Lower lobe of right lung (tissue), 2 donors: Measurements from ENCODE around the gene UCN2. TPM values are rescaled to one million over a fixed set of nuclear protein-coding genes. Genes with fewer than 3 reads are reported as not detected.

Experiments
- ATAC-seq, 2 donors: fragments of 200-7000 bp; cut with Tn5 transposase; one replicate each; pipeline ENCODE4 v1.9.1; 2020 to 2022; ENCODE audit warnings: mild to moderate bottlenecking in 2 of 2, moderate library complexity in 2 of 2
- DNase-seq: peaks from one replicate; pipeline ENCODE4 v3.0.0-alpha.2; 2020
- H3K27ac ChIP-seq: fragments of 200-600 bp; one replicate; pipeline ENCODE4 v1.8.0; 2022
- H3K27me3 ChIP-seq: fragments of 200-600 bp; one replicate; pipeline ENCODE4 v1.8.0; 2022; ENCODE audit warnings: low read depth
- H3K36me3 ChIP-seq: fragments of 200-600 bp; one replicate; pipeline ENCODE4 v1.8.0; 2022; ENCODE audit warnings: mild to moderate bottlenecking
- H3K4me1 ChIP-seq: fragments of 200-600 bp; one replicate; pipeline ENCODE4 v1.8.0; 2022
- H3K4me3 ChIP-seq: fragments of 200-600 bp; one replicate; pipeline ENCODE4 v1.8.0; 2022; ENCODE audit warnings: mild to moderate bottlenecking
- H3K9me3 ChIP-seq: fragments of 200-600 bp; one replicate; pipeline ENCODE4 v1.8.0; 2022
- CTCF ChIP-seq: fragments of 200-600 bp; IDR thresholded peaks from one replicate; pipeline ENCODE4 v1.8.0; 2022; ENCODE audit warnings: antibody characterized with exemption, mild to moderate bottlenecking
- intact Hi-C: fragments of 100-400 bp; cut with DNase I; formaldehyde crosslinking; loops from one replicate; pipeline ENCODE4 v1.11.0; 2022
- long read RNA-seq: library from polyadenylated mRNA; unstranded; transcript quantifications from one replicate; pipeline ENCODE4 v2.0.0, GENCODE V29; 2021
- total RNA-seq: library from RNA; stranded (reverse); fragmentation: NEBNext Ultra II Directional; extraction: Animal tissue kit (Norgen Biotek cat#: 25700); gene quantifications from one replicate; pipeline ENCODE4 v1.2.1, GENCODE V29; 2021
- donor health status: DM: no; HTN: yes; CAD: no; lungs with severe emphysema.

The UCN2 gene
- 0.32 TPM for total RNA-seq
- long read RNA-seq, result 0 reads

GRCh38 chr3:48563382-48563918, at the start of gene UCN2:
TSS of gene UCN2 (minus strand) at chr3:48563781. CDS start at chr3:48563124, 657 bp downstream.
- no peaks in the 10 kb centered on the region for H3K27me3 ChIP-seq
- intact Hi-C loops, result no loop called here
- H3K4me3 ChIP-seq, result no peak within 1 kb of the TSS
- no peaks in the 10 kb centered on the region for H3K9me3 ChIP-seq
- H3K36me3 ChIP-seq, result no peaks in the 10 kb centered on the region
- no peak within 1 kb of the TSS for H3K27ac ChIP-seq
- ATAC-seq, result no peak
- DNase-seq, result no peak
- peaks cover 28% of the 10 kb centered on the region for H3K4me1 ChIP-seq
- no peak for TF ChIP-seq CTCF

- DNase-seq (no peak), ATAC-seq (no peak)
- Histone ChIP-seq H3K4me3 (no peak overlapping the region), H3K9me3 (peaks cover 3% of the 10 kb centered on the region), H3K27ac (no peak overlapping the region), H3K27me3 (no peaks in the 10 kb centered on the region), H3K4me1 (peaks cover 23% of the 10 kb centered on the region), H3K36me3 (peaks cover 9% of the 10 kb centered on the region)
- no peak for TF ChIP-seq CTCF
- intact Hi-C loops, result no loop called here
These were observed 48.7 kb upstream of the UCN2 start for GRCh38 chr3:48612309-48612708.

- Histone ChIP-seq H3K27ac (peak within 1 kb of the TSS; percentile 90), H3K4me3 (peak within 1 kb of the TSS; percentile 100), H3K4me1 (peaks cover 23% of the 10 kb centered on the region), H3K27me3 (no peaks in the 10 kb centered on the region), H3K9me3 (no peaks in the 10 kb centered on the region), H3K36me3 (peaks cover 34% of the 10 kb centered on the region)
- DNase-seq, result peak; percentile 95
- peak; percentile 83 for TF ChIP-seq CTCF
- peak; percentile 100 for ATAC-seq
- intact Hi-C loops, result no loop called here
These were observed 45.8 kb upstream of the UCN2 start, which contains the start of gene UQCRC1 for GRCh38 chr3:48609088-48610005. TSS of gene UQCRC1 (minus strand) at chr3:48609646. CDS start at chr3:48609620, 26 bp downstream.

- no peak overlapping the region for H3K27ac ChIP-seq
- intact Hi-C loops, result no loop called here
- ATAC-seq (no peak), DNase-seq (no peak)
- TF ChIP-seq CTCF, result no peak
- peaks cover 52% of the 10 kb centered on the region for H3K36me3 ChIP-seq
- no peak overlapping the region for H3K4me3 ChIP-seq
- no peaks in the 10 kb centered on the region for H3K9me3 ChIP-seq
- H3K4me1 ChIP-seq, result peaks cover 23% of the 10 kb centered on the region
- no peaks in the 10 kb centered on the region for H3K27me3 ChIP-seq
These were observed 43.9 kb upstream of the UCN2 start for GRCh38 chr3:48607519-48607918.

GRCh38 chr3:48601622-48601994, 38.0 kb upstream of the UCN2 start:
- no peaks in the 10 kb centered on the region for H3K9me3 ChIP-seq
- TF ChIP-seq CTCF, result no peak
- H3K27ac ChIP-seq, result no peak overlapping the region
- H3K4me1 ChIP-seq, result no peaks in the 10 kb centered on the region
- intact Hi-C loops, result no loop called here
- peaks cover 92% of the 10 kb centered on the region for H3K36me3 ChIP-seq
- H3K27me3 ChIP-seq, result no peaks in the 10 kb centered on the region
- no peak for DNase-seq
- H3K4me3 ChIP-seq, result no peak overlapping the region
- ATAC-seq, result no peak
